ENCODE measurements around the gene IL15. TPM values are rescaled to one million over a fixed set of nuclear protein-coding genes. Genes with fewer than 3 reads are reported as not detected.

The IL15 gene
- total and polyA plus RNA-seq, 2 of the 4 experiments (the other 2 are of a cell fraction), result 5.0 to 5.2 TPM

DNA sequence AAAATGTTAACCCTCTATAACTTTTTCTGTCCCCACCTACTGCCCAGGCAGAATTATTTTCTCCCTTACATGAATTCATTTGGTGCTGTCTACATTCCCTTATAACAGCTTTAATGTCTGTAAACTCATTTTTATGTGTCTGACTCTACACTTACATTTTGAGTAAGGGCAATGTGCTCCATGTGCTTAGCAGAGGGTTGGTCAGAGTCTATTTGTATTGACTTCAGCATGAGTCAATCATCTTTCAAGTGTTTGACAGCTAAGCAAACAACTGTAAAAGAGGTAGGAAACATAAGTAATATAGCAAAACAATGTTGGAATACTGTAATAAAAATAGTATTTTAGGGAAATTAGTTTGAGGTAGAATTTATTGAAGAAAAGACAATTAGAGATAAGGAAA, 6.3 kb downstream of the IL15 start:
- in situ Hi-C loops (cut with MboI; ENCODE audit: low sequenced_read_pairs) (no loop called here), intact Hi-C loops (cut with micrococcal nuclease) (loop anchor here (5.0 to 10.0 kb wide), 2 partner anchors 418 to 450 kb away; partner anchors contain the start of gene ZNF330), dilution Hi-C loops (cut with HindIII; ENCODE audit: low sequenced_read_pairs, unreplicated experiment) (no loop called here)
- BruUV-seq (replicated peaks), result no TSS peak
- Histone ChIP-seq H3K9ac (ENCODE audit: low read depth, low read length) (no peak overlapping the region), H2AK9ac (replicated peaks; ENCODE audit: low read depth, low read length, poor library complexity) (no peak overlapping the region), H3K79me1 (ENCODE audit: low read depth in 1 of 2, low read length in 2 of 2) (peaks cover 19 to 42% of the 10 kb centered on the region in 2 experiments), H4K8ac (ENCODE audit: low read depth in 2 of 2, low read length in 2 of 2) (peak overlapping the region; percentile 39 to 46; a peak in 1 of 4 replicates), H2BK20ac (ENCODE audit: low read depth, low read length) (peak overlapping the region; percentile 43; the same call in 1 of the 2 replicates), H3K9me3 (ENCODE audit: control insufficient read depth, insufficient read depth, low read length) (no peaks in the 10 kb centered on the region), H3K36me3 (ENCODE audit: control insufficient read depth, insufficient read depth, low read length) (no peaks in the 10 kb centered on the region), H3K18ac (ENCODE audit: low read depth, low read length) (peak overlapping the region; percentile 88; the same call in 1 of the 2 replicates), H2AFZ (replicated peaks; ENCODE audit: low read length, poor library complexity) (no peak overlapping the region), H3K4me2 (ENCODE audit: low read depth, low read length) (no peak overlapping the region), H3K14ac (replicated peaks; ENCODE audit: low read depth, low read length) (peak overlapping the region; percentile 61; the same call in 1 of the 2 replicates), H4K20me1 (ENCODE audit: insufficient read depth, low read length) (no peaks in the 10 kb centered on the region), H2BK5ac (ENCODE audit: low read depth, low read length, poor library complexity, severe bottlenecking) (peak overlapping the region; percentile 86), H3K4me3 (ENCODE audit: insufficient read depth, low read depth, low read length) (no peak overlapping the region), H2BK120ac (ENCODE audit: low read depth, low read length) (peak overlapping the region; percentile 60; the same call in 1 of the 2 replicates), H3K4me1 (ENCODE audit: control insufficient read depth, insufficient read depth, low read length) (peaks cover 11% of the 10 kb centered on the region; the same call in 1 of the 2 replicates), H3K4ac (ENCODE audit: low read depth, low read length) (peak overlapping the region; percentile 49; the same call in 1 of the 2 replicates), H3K56ac (ENCODE audit: extremely low read depth, insufficient read depth, low read length) (no peak overlapping the region), H4K91ac (ENCODE audit: insufficient read depth, low read depth, low read length) (peak overlapping the region; percentile 6; the same call in 1 of the 2 replicates), H3K9me1 (ENCODE audit: insufficient read depth, low read length) (peaks cover 15% of the 10 kb centered on the region), H4K5ac (ENCODE audit: low read depth, low read length) (peak overlapping the region; percentile 67), H3K23ac (ENCODE audit: low read depth, low read length) (peak overlapping the region; percentile 11; the same call in 1 of the 2 replicates), H2BK15ac (ENCODE audit: low read depth, low read length) (peak overlapping the region; percentile 29; the same call in 2 of the 3 replicates), H2AK5ac (ENCODE audit: low read depth, low read length) (peak overlapping the region; percentile 85; the same call in 1 of the 2 replicates), H3K27me3 (ENCODE audit: control insufficient read depth, insufficient read depth, low read length) (no peaks in the 10 kb centered on the region), H3K27ac (ENCODE audit: insufficient read depth, low read length) (no peak overlapping the region)
- POLR2A ChIA-PET (ENCODE audit: unreplicated experiment), result no interaction called here
- ATAC-seq (ENCODE audit: low read depth) (no peak), DNase-seq (no peak)
- TF ChIP-seq CTCF (conservative IDR thresholded peaks at IDR 0.05; ENCODE audit: low read depth, low read length) (no peak), MAFK (IDR thresholded peaks at IDR 0.05; ENCODE audit: low read depth, low read length) (no peak), SMC3 (IDR thresholded peaks at IDR 0.05; ENCODE audit: low read depth, low read length) (no peak), RCOR1 (IDR thresholded peaks at IDR 0.05; ENCODE audit: insufficient replicate concordance, low read length) (no peak), CEBPB (IDR thresholded peaks at IDR 0.05; ENCODE audit: low read depth, low read length) (no peak), RAD21 (IDR thresholded peaks at IDR 0.05; ENCODE audit: low read length) (no peak), CHD1 (IDR thresholded peaks at IDR 0.05; ENCODE audit: low read depth, low read length) (no peak), MXI1 (IDR thresholded peaks at IDR 0.05; ENCODE audit: borderline replicate concordance, low read depth, low read length) (no peak), POLR2A (IDR thresholded peaks at IDR 0.05; ENCODE audit: low read depth, low read length) (no peak), BHLHE40 (IDR thresholded peaks at IDR 0.05; ENCODE audit: low read depth, low read length) (no peak), MAZ (IDR thresholded peaks at IDR 0.05; ENCODE audit: borderline replicate concordance, low read depth, low read length) (no peak), ELK1 (IDR thresholded peaks at IDR 0.05; ENCODE audit: borderline replicate concordance, low read depth, low read length) (no peak), RFX5 (IDR thresholded peaks at IDR 0.05; ENCODE audit: low read depth, low read length) (no peak), FOS (IDR thresholded peaks at IDR 0.05; ENCODE audit: low read depth, low read length) (no peak), NFE2L2 (IDR thresholded peaks at IDR 0.05; ENCODE audit: low read depth, low read length) (no peak)
- TF ChIP-seq, protein P1, sequence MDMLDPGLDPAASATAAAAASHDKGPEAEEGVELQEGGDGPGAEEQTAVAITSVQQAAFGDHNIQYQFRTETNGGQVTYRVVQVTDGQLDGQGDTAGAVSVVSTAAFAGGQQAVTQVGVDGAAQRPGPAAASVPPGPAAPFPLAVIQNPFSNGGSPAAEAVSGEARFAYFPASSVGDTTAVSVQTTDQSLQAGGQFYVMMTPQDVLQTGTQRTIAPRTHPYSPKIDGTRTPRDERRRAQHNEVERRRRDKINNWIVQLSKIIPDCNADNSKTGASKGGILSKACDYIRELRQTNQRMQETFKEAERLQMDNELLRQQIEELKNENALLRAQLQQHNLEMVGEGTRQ (IDR thresholded peaks at IDR 0.05; ENCODE audit: low read depth, low read length), result no peak
- CTCF ChIA-PET, result interaction anchor here (1.4 kb wide), 1 partner anchor 10 kb away, joined by 3 read pairs; no protein-coding TSS in a partner anchor

Measured in IMR-90 (cell line).